ENCODE measurements around the gene PIK3R1. TPM values are rescaled to one million over a fixed set of nuclear protein-coding genes. Genes with fewer than 3 reads are reported as not detected.

The PIK3R1 gene
- total RNA-seq, 4 donors from 2014 or later: 101 to 358 (median 190) TPM

GRCh38 chr5:68325065-68325580, 109.6 kb downstream of the PIK3R1 start:
- no peaks in the 10 kb centered on the region for H3K27me3 ChIP-seq
- no peak overlapping the region for H3K4me3 ChIP-seq
- no peak overlapping the region for H3K27ac ChIP-seq
- H3K4me1 ChIP-seq: no peaks in the 10 kb centered on the region
- no peaks in the 10 kb centered on the region for H3K9me3 ChIP-seq
- H3K36me3 ChIP-seq: no peaks in the 10 kb centered on the region
- DNase-seq: no peak
- TF ChIP-seq CTCF (IDR thresholded peaks at IDR 0.05) (no peak), POLR2A (IDR thresholded peaks at IDR 0.05) (no peak)
- intact Hi-C loops (cut with DNase I; ENCODE audit: low total_unique reads): no loop called here

- no peaks in the 10 kb centered on the region for H3K27me3 ChIP-seq
- H3K36me3 ChIP-seq: no peaks in the 10 kb centered on the region
- H3K4me1 ChIP-seq: peaks cover 0 to 6% of the 10 kb centered on the region in 2 donors
- H3K27ac ChIP-seq: no peak overlapping the region
- DNase-seq: no peak
- no peaks in the 10 kb centered on the region for H3K9me3 ChIP-seq
- intact Hi-C loops (cut with DNase I; ENCODE audit: low total_unique reads): no loop called here
- no peak overlapping the region for H3K4me3 ChIP-seq
- no peak for TF ChIP-seq POLR2A (IDR thresholded peaks at IDR 0.05)
- TF ChIP-seq CTCF (IDR thresholded peaks at IDR 0.05): no peak
These were observed 114.1 kb downstream of the PIK3R1 start for GRCh38 chr5:68329554-68330255.

- peaks cover 0 to 6% of the 10 kb centered on the region in 2 donors for H3K4me1 ChIP-seq
- peak; percentile 41 to 42 for DNase-seq
- H3K9me3 ChIP-seq: no peaks in the 10 kb centered on the region
- no peaks in the 10 kb centered on the region for H3K27me3 ChIP-seq
- TF ChIP-seq CTCF (IDR thresholded peaks at IDR 0.05) (no peak), POLR2A (IDR thresholded peaks at IDR 0.05) (no peak)
- no peak overlapping the region for H3K4me3 ChIP-seq
- H3K36me3 ChIP-seq: no peaks in the 10 kb centered on the region
- H3K27ac ChIP-seq: peak overlapping the region; percentile 32 to 48
- intact Hi-C loops (cut with DNase I; ENCODE audit: low total_unique reads): no loop called here
These were observed 115.0 kb downstream of the PIK3R1 start for GRCh38 chr5:68330574-68330973.

GRCh38 chr5:68331192-68332079, 115.9 kb downstream of the PIK3R1 start:
- intact Hi-C loops (cut with DNase I; ENCODE audit: low total_unique reads): no loop called here
- no peaks in the 10 kb centered on the region for H3K9me3 ChIP-seq
- DNase-seq: no peak
- no peaks in the 10 kb centered on the region for H3K27me3 ChIP-seq
- H3K36me3 ChIP-seq: no peaks in the 10 kb centered on the region
- TF ChIP-seq CTCF (IDR thresholded peaks at IDR 0.05) (no peak), POLR2A (IDR thresholded peaks at IDR 0.05) (no peak)
- H3K27ac ChIP-seq: peak overlapping the region; percentile 48
- peaks cover 0 to 6% of the 10 kb centered on the region in 2 donors for H3K4me1 ChIP-seq
- no peak overlapping the region for H3K4me3 ChIP-seq

GRCh38 chr5:68332080-68332451, 116.5 kb downstream of the PIK3R1 start:
- TF ChIP-seq CTCF (IDR thresholded peaks at IDR 0.05) (no peak), POLR2A (IDR thresholded peaks at IDR 0.05) (no peak)
- H3K27ac ChIP-seq: peak overlapping the region in 1 of 2 donors; percentile 48
- no peaks in the 10 kb centered on the region for H3K27me3 ChIP-seq
- H3K4me3 ChIP-seq: no peak overlapping the region
- H3K36me3 ChIP-seq: no peaks in the 10 kb centered on the region
- no peak for DNase-seq
- H3K4me1 ChIP-seq: peaks cover 0 to 6% of the 10 kb centered on the region in 2 donors
- intact Hi-C loops (cut with DNase I; ENCODE audit: low total_unique reads): no loop called here
- H3K9me3 ChIP-seq: no peaks in the 10 kb centered on the region
